ENCODE data around the gene TMEM87A. TPM values are rescaled to one million over a fixed set of nuclear protein-coding genes. Genes with fewer than 3 reads are reported as not detected.

The TMEM87A gene
- total and polyA plus RNA-seq, 3 donors from 2014 or later: 64.2 to 92.9 (median 79.5) TPM

DNA sequence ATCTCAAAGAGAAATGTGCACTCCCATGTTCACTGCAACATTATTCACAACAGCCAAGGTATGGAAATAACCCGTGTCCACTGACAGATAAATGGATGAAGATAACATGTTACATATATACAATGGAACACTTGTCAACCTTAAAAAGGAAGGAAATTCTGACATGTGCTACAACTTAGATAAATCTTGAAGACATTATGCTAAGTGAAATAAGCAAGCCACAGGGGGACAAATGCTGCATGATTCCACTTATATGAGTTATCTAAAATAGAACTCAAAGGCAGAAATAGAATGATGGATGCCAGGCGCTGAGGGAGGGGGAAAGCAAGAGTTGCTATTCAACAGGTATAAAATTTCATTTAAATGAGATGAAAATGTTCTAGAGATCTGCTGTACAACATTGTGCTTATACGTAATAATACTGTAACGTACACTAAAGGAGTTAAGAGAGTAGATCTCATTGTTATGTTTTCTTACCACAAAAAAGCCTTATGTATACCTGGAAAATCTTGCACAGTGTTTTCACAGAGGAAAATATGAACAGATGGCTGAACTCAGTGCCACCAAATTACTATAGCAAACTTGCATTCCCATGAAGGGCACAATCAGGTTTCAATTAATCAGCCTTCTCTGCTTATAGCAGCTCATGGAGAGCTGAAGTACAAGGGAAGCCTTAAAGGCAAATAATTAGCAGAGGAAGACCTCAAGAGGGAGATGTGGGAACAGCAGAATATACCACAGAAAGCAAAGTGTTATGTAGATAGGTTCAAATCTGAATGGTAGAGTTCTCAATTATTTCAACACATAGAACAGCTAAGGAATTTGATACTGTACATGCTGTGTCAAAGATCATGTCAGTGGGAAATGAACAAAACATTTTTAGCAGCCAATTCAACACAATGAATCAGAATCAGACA, 57.1 kb downstream of the TMEM87A start:
- no peaks in the 10 kb centered on the region for H3K27me3 ChIP-seq
- no peak for DNase-seq
- intact Hi-C loops (cut with DNase I; ENCODE audit: low total_unique reads): no loop called here
- no peak overlapping the region for H3K4me3 ChIP-seq
- 85 to 89% methylated on average over 4 of the region's 4 CpGs for WGBS, 2 donors
- no peak overlapping the region for H3K27ac ChIP-seq
- TF ChIP-seq POLR2A (IDR thresholded peaks at IDR 0.05): no peak
- TF ChIP-seq, protein P1, sequence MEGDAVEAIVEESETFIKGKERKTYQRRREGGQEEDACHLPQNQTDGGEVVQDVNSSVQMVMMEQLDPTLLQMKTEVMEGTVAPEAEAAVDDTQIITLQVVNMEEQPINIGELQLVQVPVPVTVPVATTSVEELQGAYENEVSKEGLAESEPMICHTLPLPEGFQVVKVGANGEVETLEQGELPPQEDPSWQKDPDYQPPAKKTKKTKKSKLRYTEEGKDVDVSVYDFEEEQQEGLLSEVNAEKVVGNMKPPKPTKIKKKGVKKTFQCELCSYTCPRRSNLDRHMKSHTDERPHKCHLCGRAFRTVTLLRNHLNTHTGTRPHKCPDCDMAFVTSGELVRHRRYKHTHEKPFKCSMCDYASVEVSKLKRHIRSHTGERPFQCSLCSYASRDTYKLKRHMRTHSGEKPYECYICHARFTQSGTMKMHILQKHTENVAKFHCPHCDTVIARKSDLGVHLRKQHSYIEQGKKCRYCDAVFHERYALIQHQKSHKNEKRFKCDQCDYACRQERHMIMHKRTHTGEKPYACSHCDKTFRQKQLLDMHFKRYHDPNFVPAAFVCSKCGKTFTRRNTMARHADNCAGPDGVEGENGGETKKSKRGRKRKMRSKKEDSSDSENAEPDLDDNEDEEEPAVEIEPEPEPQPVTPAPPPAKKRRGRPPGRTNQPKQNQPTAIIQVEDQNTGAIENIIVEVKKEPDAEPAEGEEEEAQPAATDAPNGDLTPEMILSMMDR (IDR thresholded peaks at IDR 0.05): no peak
- H3K4me1 ChIP-seq: no peaks in the 10 kb centered on the region
- H3K36me3 ChIP-seq (ENCODE audit: low read depth, missing control alignments): peaks cover 6% of the 10 kb centered on the region
- no peaks in the 10 kb centered on the region for H3K9me3 ChIP-seq

DNA sequence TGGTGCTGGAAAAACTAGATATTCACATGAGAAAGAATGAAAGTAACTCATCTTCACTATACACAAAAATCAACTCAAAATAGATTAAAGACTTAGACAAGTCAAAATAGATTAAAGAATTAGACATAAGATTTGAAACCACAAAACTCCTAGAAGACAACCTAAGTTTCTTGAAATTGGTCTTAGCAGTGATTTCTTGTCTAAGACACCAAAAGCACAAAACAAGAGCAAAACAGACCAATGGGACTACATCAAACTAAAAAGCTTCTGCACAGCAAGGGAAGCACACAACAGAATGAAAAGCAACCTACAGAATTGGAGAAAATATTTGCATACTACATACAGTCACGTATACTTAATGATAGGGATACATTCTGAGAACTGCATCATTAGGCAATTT, 58.6 kb downstream of the TMEM87A start:
- H3K36me3 ChIP-seq (ENCODE audit: low read depth, missing control alignments): no peaks in the 10 kb centered on the region
- no peak overlapping the region for H3K27ac ChIP-seq
- H3K4me3 ChIP-seq: no peak overlapping the region
- no peaks in the 10 kb centered on the region for H3K27me3 ChIP-seq
- 89 to 94% methylated on average over 1 of the region's 1 CpG for WGBS, 2 donors
- H3K9me3 ChIP-seq: no peaks in the 10 kb centered on the region
- TF ChIP-seq, protein P1 (IDR thresholded peaks at IDR 0.05): no peak
- no peak for TF ChIP-seq POLR2A (IDR thresholded peaks at IDR 0.05)
- intact Hi-C loops (cut with DNase I; ENCODE audit: low total_unique reads): no loop called here
- no peak for DNase-seq
- no peaks in the 10 kb centered on the region for H3K4me1 ChIP-seq

DNA sequence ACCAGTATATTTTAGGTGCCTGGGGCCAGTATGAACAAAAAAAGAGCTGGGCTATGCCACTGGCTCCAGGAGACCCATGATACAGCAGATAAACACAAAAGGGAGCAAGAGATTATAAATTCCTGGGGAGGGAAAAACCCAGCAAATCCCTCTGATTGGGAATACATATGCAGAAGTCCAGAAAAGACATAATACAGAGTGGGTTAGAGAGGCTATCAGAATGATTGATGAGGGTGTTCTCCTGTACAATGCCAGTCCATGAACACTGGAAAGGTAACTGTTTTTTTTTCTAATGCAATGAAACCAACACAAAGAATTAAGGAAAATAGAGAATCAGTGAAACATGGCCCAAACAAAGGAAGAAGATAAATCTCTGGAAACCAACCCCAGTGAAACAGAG, 59.7 kb downstream of the TMEM87A start:
- Histone ChIP-seq H3K36me3 (ENCODE audit: low read depth, missing control alignments) (no peaks in the 10 kb centered on the region), H3K27ac (no peak overlapping the region), H3K9me3 (no peaks in the 10 kb centered on the region), H3K4me1 (no peaks in the 10 kb centered on the region), H3K27me3 (no peaks in the 10 kb centered on the region), H3K4me3 (no peak overlapping the region)
- DNase-seq: no peak
- TF ChIP-seq, protein P1 (IDR thresholded peaks at IDR 0.05): no peak
- intact Hi-C loops (cut with DNase I; ENCODE audit: low total_unique reads): no loop called here

DNA sequence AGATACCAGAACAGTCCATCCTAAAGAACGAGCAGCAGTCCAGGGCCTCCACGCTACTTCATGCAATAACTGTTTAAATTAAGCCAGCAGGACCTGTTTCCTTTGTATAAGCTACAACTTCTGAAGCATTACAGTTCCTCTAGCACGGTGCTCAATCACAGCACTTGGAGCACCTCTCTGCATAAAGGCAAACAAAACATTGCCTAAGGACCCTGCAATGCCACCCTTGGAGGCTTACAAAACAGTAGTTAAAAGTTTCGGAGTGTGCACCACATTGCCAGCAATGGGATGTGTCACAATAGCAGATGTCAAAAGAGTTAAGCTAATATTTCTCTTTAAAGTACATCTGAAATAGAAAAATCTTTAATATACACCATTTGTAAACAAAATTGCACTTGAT, 62.5 kb downstream of the TMEM87A start:
- Histone ChIP-seq H3K36me3 (ENCODE audit: low read depth, missing control alignments) (no peaks in the 10 kb centered on the region), H3K27me3 (no peaks in the 10 kb centered on the region), H3K4me3 (no peak overlapping the region), H3K9me3 (no peaks in the 10 kb centered on the region), H3K4me1 (peaks cover 8% of the 10 kb centered on the region), H3K27ac (no peak overlapping the region)
- 94 to 95% methylated on average over 4 of the region's 4 CpGs for WGBS, 2 donors
- no peak for DNase-seq
- TF ChIP-seq, protein P1 (IDR thresholded peaks at IDR 0.05): no peak
- TF ChIP-seq POLR2A (IDR thresholded peaks at IDR 0.05): no peak
- intact Hi-C loops (cut with DNase I; ENCODE audit: low total_unique reads): no loop called here
